ENCODE data around the gene PPM1M.

Gene PPM1M

DNA sequence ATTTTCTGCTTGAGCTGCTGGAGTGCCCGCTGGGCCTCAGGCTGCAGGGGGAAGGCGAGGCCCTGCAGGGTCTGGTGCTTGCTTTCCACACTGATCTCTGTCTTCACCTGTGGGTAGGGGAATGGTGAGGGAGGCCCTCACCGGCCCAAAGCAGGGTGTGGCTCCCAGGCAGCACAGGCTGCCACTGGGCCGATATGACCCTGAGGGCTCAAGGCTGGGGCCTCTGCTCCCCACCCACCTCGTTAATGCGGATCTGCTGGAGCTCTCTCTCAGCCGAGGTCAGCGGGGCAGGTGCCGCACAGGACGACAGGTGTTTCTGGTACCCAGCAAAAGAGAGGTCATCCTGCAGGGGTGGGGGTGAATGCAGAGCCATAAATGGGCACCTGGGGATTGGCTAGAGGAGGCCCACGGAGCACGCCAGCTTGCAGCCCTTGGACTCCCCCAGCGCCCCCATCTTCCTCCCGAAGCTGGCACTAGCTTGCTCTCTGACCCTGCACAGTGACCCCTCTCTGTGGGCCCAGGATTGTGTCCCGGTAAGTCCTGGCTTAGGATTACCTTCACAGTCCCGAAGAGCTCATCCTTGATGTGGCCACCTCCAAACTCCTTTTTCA, 14.6 kb upstream of the PPM1M start:
- no peak for DNase-seq (ENCODE audit: low spot score)

DNA sequence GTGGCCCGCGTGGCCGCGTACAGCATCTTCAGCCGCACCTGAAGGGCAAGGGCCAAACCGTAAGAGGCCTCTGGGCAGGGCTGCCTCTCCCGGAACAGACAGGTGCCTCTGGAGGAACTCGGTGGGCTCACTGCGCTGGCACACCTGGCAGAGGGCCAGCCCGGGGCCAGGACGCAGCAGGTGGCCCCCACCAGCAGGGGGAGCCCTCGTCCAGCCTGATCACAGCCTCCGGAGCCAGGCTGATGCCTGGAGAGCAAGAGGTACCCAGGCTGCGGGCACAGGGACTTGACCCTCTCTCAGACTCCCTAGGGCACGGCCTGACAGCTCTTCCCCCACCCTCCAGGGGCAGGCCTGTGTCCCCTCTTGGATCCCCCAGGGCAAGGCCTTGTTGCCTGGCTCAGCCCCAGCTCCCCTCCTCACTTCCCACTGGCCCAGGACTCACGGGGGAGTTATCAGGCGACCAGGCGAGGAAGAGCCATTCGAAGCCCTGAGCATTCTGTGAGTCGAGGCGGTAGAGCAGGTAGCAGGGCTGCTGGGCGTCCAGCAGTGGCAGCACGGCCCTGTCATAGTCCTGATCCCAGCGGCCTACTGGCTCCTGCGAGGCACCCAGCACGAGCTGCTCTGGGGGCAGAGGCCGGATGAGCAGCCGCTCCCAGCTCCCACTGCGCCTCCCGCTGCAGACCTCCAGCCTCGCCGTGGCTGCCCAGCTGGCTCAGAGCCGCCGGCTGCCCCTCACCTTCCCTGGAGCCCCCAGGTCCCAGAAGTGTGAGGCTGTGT, 13.9 kb upstream of the PPM1M start:
- peak; percentile 60 for DNase-seq (ENCODE audit: low spot score)

DNA sequence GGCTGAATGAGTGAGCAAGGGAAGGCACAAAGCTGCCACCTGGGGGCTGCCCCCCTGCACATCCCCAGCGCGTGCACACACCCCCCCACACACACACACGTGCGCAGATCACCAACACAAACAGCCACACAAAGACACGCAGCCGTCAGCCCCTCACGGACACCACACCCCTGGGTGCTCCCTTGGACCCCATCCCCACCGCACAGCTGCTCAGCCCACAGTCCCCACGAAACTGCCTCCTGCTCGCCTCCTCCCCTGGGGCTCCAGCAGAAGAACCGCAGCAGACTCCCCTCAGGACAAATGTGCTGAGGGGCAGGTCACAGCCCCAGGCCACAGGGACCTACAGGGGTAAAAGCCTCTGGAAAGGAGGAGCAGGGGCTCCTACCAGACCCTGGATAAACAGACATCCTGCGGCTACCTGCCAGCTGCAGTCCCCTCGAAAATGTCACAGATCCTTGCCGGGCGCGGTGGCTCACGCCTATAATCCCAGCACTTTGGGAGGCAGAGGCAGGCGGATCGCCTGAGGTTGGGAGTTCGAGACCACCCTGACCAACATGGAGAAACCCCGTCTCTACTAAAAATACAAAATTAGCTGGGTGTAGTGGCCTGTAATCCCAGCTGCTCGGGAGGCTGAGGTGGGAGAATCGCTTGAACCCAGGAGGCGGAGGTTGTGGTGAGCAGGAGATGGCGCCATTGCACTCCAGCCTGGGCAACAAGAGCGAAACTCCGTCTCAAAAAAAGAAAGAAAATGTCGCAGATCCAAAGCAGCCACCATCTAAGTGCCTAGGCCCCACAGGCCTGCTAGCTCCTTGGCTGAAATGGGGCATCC, 13.1 kb upstream of the PPM1M start:
- DNase-seq (ENCODE audit: low spot score), result no peak

DNA sequence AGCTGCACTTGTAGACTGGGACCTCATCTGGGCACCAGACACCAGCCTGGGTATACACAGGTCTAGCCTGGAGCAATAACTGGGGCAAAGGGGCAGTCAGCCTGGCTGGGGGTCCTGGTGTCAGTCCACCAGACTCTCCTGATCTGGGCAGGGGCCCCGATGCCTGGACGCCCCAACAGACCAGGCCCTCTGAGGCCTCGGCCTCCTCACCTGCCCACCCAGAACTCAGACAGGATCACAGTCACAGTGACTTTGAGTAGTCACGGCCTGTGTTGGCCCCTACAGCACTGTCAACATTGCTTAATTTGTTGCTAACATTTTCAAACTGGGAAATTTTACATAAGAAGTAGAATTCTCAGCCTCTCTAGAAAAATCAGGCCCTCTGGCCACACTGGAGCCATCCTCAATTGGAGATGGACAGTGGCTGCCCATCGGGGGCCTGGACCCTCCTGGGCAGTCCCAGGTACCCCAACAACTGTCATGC, 12.4 kb upstream of the PPM1M start:
- no peak for DNase-seq (ENCODE audit: low spot score)

DNA sequence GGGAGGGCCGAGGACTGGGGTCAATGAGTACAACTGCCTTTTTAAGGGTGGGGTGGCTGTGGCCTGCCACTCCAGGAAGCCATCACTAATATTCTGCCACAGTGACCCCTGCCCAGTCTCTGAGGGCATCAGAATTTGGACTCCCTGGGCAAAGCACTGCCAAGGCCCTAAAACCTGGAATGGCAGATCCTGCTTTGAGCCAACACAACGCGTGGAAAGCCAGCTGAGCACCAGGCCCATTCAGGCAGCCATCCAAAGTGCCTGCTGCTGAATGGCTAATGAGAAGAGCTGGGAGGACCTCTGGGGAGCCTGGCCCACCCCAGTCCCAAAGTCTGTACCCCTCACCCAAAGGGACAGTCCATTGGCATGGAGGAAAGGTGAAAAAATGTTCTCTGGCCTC, 11.6 kb upstream of the PPM1M start:
- DNase-seq (ENCODE audit: low spot score), result no peak

DNA sequence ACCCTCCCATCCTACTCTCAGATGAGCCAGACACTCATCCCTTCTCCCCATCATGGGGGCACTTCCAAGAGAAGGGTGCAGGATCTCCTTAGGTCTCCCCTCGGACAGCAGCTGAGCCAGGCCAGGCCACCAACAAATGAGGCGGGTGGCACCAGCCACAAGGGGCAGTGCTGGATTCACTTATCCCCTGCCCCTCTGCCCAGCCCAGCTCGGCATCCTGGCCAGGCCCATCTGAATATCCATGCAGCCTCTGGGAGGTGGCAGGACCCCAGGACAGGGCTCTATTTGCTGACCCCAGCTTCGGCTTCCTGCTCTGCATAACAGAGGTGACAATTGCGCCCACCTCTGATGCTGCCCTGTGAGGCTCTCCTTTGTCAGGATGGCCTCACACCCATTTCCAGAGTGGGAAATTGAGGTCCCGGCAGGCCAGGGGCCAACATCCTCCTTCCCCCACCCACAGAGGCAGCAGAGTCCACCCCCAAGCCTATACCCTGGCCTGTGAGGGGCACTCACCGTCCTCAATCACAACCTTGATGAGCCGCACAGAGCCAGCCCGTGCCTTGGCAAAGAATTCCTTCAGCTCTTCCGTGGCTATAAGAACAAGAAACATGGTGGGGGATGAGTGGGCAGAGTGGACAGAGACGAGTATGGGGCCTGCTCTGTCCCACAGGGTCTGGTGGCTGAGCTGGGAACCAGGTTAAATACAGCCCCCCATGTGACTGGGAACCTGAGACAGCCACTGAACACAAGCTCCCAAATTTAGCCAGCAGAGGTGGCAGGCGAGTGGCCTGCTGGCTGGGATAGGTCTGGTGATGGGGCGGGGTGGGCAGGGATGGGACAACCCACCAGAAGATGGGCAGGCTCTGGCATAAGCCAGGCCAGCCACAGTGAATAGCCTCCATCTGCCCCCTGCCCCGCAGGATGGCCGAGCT, 10.8 kb upstream of the PPM1M start:
- DNase-seq (ENCODE audit: low spot score), result no peak

DNA sequence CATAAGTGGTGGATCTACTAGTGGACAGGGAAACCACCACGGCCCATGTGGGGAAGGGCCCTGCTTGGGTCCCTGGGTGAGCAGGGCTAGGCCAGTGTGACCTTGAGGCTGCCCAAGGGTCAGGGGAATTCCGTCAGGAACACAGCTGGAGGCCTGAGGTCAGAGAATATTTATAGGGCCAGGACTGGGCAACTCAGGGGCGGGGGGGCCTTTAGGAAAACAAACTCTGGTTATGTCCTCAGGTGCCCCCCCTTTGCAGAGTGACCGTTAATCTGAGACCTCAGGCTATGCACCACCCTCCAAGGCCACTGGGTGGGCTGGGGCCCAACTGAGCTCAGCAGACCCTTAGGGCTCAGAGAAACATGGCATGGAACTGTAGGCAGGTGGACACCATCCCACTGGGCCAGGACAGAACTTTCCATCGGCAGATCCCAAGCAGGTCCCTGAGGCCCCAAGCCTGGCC, 9.1 kb upstream of the PPM1M start:
- no peak for DNase-seq (ENCODE audit: low spot score)

DNA sequence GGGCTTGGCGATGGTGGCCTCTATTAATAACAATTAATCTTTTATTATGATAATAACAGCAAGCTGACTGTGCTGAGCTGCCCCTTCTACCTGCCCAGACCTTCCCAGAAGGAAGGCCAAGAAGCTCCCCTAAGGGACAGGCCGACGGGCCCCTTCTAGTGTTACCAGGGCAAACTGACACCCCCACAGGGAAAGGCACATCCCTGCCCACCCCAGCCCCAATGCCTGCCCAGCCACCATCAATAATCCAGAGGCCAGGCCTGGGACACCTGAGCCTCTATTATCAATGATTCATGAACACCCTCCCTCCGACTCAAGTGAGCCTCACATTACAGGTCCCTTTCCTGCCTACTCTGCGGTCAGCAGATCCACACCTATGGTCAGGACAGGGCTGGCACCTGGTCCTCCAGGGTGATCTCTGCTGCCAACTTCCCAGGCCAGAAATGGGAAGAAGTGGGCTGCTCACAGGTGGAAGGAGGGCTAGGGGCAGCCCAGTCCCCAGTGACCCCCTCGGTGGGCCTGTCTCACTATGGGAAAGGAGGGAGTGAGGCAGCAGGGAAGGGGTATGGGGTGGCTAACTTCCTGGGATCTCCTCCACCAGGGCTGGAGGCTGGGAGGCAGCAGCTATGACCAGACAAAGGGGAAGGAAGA, 8.4 kb upstream of the PPM1M start:
- no peak for DNase-seq (ENCODE audit: low spot score)

DNA sequence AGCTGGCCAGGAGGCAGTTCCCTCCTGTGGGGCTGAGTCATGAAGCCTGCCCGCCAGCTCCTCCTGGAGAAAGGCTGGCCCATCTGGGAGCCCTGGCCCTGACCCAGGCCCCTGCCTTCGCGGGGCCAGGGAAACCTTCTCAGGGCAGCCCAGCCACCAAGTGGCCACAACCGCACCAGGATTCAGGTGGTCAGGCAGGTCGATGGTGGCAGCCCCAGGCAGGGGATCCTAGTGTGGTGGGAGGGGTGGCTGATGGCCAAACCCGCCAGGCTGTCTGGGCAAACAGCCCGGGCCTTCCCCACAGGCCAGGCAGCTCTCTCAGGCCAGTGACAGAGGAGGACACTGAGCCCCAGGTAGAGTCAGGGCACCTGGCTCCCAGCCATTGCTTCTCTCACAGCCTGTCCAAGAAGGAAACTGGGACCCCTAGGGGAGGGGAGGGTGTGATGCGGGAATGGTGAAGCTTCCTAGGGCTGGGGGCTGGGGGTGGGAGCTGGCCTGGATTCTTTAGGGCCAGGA, 7.8 kb upstream of the PPM1M start:
- DNase-seq (ENCODE audit: low spot score), result peak; percentile 89

DNA sequence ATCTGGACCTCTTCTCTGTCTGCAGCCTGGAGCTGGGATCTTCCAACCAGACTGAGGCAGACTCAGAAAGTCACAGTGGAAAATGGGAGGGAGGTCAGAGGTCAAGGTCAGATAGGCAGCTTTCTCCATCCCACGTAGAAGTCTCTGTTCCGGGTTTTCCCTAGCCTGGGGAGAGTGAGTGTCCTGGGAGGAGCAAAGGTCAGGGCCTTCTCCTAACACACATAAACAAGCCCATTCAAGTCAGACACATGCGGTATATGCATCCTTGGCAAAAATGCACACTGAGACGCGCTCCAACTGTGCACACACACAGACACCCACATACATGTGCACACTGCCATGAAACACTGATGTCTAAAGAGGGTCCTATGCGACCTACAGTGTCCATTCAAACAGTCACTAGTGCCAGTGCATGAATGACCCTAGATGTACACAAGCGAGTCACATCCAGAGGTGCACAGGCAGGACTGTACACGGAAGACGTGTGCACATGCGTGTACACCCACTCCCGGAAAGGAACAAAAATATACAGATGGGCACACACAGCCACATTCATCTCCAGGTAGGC, 7.3 kb upstream of the PPM1M start:
- DNase-seq (ENCODE audit: low spot score), result peak; percentile 72

DNA sequence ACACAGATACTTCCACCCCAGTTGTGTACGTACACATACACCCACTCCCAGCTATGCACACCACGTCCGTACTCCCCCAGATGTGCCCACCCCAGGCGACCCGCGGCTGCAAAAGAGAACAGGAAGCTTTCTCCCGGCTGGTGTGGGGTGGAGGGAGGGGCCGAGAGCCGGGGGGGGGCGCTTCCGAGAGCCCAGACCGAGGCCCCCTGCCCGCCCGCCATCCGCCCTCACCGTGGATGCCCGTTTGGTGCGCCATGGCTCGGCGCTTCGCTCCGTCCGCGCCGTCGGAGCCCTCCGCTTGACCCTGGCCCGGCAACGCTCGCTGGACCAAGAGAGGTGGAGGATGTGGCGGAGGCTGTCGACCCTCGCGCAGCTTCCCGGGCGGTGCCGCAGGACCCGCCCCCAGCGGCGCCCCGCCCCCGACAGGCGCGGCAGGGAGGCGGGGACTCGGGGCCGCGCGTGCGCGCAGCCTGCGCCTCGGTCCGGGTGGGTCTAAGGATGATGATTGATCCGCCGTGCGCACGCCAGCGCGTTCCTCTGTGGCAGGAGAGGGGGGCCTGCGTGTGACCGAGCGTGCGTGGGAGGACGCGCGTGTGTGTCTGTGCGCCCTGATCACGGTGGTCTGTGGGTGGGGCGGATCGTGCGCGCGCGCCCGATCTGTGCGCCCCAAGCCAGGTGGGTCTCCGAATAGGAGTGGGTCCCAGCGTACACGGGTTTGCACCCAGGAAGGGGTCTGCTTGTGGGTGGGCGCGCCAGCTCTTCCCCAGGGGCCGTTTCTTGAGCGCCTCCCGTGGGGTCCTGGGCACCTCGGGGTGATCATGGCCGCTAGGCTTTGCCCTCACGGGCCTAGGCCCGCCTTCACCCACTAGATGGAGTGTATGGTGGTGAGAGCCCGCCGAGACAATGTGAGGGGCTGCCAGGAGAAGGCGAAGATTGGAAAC, 6.5 kb upstream of the PPM1M start, which contains the start of gene TWF2:
TSS of gene TWF2 (minus strand) at position 398 of the 941 bp plus-strand sequence. CDS start at position 256, 142 bp downstream.
- peak; percentile 83 for DNase-seq (ENCODE audit: low spot score)

DNA sequence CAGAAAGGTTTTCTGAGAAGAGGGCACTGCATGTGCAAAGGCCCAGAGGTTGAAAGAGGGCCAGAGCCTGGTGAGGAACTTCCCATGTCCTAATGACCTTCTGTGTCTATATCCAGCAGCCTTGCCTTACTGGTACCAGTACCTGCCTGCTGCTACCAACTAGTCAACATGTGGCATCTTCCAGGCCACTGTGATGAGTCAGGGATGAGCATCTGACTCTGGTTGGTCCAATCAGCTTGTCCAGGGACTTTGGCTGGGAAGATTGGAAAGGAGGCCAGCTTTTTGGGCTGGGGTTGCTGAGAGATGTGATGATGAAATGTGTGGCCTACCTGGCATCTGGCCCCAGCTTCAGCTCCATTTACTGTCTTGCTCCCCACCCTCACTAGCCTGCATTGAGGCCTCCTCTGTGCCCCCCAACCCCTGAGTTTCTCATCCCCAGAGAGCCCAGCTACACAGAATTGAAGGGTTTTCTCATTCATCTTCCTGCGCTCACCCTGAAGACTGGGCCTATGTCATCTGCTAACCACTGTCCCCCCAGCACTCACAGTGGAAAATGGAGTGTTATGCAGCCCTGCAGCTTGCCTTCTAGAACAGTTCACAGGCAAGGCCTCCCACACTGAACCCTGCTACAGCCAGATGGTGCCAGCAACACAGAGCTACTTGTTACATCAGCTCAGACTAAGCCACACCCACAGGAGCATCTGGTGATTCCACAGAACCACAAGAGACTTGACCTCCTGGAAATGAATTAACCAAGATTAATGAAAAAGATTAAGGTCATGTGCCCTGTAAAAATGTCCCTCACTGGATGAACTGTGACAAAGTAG, 5.3 kb upstream of the PPM1M start:
- peak; percentile 80 for DNase-seq (ENCODE audit: low spot score)

DNA sequence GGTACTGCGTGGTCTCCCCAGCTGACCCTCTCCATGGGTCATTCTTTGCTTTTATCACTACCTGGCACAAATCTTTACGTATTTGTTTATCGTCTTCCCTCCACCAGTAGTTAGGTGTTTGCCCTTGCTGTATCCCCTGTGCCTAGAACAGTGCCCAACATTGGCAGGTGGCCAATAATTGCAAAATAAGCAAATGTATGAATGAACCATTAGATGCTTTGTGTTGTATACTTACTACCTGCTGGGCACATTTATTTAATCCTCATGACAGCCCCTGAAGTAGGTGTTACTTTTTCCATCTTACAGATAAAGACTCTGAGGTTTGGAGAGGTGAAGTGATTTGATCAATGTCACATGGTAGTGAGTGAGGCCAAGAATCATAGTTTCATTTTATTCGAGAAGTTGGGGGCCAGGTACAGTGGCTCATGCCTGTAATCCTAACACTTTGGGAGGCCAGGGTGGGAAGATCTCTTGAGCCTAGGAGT, 4.6 kb upstream of the PPM1M start:
- DNase-seq (ENCODE audit: low spot score), result no peak

DNA sequence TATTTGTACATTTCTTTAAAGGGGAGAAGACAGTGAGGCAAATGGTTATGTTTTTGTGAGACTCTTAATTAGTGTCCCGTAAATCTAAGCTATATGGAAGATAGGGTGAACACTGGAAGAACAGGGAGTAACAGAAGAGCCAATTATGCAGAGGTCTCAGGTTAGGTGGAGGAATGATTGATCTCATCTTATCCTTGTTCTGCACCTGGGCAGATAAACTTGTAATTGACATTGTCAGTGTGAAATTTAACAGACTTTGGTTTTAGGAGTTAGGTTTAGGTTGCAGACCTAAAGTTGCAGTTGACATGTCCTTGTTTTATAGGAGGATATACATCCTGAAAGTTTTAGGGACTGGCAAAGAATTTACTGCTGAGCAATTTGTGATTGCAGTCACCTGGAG, 3.5 kb upstream of the PPM1M start:
- DNase-seq (ENCODE audit: low spot score), result no peak

DNA sequence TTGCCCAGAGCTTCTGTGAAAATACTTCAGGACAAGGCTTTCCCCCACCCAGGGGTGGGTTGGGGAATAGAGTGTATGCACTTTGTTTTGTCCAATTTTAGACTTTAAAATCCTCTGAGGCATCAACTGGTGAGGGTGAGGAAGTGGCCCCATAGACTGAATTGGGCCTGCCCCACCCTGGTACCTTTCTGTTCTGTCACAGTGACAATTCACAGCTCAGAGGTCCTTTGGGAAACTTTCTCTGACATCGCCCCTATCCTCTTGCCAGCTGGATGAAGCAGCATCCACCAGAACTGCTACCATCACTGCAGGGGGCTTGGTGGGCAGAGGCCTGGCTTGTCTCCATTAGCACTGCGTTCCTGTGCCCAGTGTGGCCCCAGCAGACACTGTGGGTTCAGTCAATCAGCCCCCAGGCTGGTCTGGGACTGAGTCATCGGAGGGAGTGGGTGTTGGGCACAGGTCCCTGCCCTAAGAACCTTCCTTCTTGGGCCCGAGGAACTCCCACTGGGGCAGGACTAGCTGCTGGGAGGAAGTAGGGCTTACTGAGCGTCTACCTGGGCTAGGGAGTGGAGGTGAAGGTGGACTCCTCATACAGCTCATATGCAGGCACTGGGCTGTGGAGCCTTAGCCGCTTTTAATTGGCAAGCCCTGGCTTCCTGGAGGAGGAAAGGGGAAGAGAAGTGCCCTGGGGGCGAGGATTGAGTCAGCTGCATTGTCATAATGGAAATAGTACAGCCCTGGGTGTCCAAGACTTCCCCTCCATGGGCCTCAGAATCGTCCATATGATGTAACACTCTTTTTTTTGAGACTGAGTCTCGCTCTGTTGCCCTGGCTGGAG, 1.5 kb upstream of the PPM1M start:
- DNase-seq (ENCODE audit: low spot score), result peak; percentile 41

DNA sequence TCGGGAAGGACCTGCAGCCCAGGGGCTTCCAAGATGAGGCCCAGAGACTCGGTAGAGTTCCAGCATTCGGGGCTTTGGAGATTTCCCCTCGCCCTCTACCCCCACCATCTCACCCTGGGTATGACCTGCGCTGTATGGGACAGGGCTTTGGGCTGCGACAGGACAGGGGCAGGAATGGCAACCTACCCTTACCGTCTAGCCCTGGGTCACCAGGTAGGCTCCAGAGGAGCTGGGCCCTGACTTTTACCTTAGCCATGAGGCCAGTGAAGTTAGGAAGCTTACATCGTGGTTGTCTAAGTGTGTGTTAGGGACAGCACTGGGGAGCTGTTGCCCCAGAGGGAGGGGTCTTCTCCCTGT, 683 bp downstream of the PPM1M start:
- DNase-seq (ENCODE audit: low spot score), result no peak

DNA sequence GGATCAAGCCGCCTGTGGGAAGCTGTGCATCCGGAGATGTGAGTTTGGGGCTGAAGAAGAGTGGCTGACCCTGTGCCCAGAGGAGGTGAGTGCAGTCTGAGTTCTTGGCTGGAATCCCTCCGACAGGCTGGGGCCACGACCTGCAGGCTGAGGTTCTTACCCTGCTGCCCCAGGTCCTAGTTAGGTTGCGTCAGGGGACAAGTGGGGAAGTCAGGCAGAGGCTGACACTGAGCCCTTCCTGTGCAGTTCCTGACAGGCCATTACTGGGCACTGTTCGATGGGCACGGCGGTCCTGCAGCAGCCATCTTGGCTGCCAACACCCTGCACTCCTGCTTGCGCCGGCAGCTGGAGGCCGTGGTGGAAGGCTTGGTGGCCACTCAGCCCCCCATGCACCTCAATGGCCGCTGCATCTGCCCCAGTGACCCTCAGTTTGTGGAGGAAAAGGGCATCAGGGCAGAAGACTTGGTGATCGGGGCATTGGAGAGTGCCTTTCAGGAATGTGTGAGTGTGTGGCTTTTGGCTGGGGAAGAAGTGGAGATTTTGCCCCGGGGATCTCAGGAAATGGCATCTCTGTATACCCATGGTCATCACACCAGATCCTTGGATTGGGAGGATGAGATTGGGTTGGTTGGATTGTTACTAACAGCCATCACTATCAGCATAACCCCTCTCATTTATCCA, 1.3 kb downstream of the PPM1M start:
- no peak for DNase-seq (ENCODE audit: low spot score)

All from RKO (cell line).